Skeletal muscle satellite cell (primary cell): Measurements from ENCODE around the gene SORCS2.
"Not testable (repeated sequence)": the region's sequence is repeated elsewhere in the genome, so short reads cannot be mapped to it uniquely, and the experiment has no call there.

ENCODE experiments used
- H3K27me3 ChIP-seq: 2 replicates; pipeline ENCODE4 v1.7.0; 2013; ENCODE audit warnings: low read length; ENCODE audit not compliant: control insufficient read depth, insufficient read depth
- H3K36me3 ChIP-seq: 2 replicates; pipeline ENCODE4 v1.7.0; 2013; ENCODE audit warnings: mild to moderate bottlenecking, control low read depth, low read length; ENCODE audit not compliant: insufficient read depth
- H3K4me1 ChIP-seq: 2 replicates; pipeline ENCODE4 v1.7.0; 2013; ENCODE audit warnings: low read length; ENCODE audit not compliant: control insufficient read depth, insufficient read depth
- H3K4me2 ChIP-seq: 2 replicates; pipeline ENCODE4 v1.7.0; 2013; ENCODE audit warnings: mild to moderate bottlenecking, low read length
- H3K4me3 ChIP-seq: 2 replicates; pipeline ENCODE4 v1.7.0; 2013; ENCODE audit warnings: low read length
- H3K9ac ChIP-seq: 2 replicates; pipeline ENCODE4 v1.7.0; 2013; ENCODE audit warnings: mild to moderate bottlenecking, low read depth, low read length, moderate library complexity
- H3K9me3 ChIP-seq: replicated peaks from 2 replicates; pipeline ENCODE4 v1.7.0; 2013; ENCODE audit warnings: mild to moderate bottlenecking, control low read depth, low read length

SORCS2 gene

DNA sequence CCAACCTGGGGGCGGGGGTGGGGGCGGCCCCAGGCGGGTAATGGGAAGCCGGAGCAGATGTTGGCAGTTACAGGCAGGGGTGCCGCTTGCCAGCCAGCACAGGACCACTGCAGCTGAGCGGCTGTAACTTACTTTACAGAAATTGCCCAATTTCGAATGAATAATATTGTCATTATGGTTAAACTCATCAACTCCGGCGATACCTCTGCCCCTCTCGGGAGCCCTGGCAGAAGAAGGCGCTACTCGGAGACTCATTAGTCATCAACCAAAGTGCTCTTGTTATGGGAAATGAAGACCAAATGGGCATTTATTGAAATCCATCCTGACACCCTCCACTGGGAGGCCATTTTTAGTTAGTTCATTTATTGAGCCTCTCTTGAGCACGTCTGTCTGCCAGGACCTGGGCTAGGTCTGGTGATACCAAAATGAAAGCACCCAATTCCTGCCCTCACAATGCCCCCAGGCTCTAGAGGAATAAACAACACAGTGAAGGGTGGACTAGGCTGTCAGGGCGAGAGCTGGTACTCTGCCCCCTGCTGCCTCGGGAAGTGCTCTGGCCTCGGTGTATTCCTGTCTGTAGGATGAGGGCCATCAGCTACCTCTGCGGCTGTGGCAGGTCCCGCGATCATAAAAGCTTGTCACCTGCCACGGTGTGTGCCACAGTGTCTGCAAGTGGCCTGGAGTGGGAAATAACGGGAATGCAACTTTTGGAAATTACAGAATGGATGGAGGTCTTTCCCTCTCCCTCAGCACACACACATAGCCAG is 401.5 kb downstream of the SORCS2 start:
- no peak overlapping the region for H3K9ac ChIP-seq
- H3K4me2 ChIP-seq, result no peak overlapping the region
- H3K4me3 ChIP-seq, result no peak overlapping the region
- no peaks in the 10 kb centered on the region for H3K36me3 ChIP-seq
- H3K9me3 ChIP-seq, result no peaks in the 10 kb centered on the region
- no peaks in the 10 kb centered on the region for H3K4me1 ChIP-seq
- H3K27me3 ChIP-seq, result peaks cover 14% of the 10 kb centered on the region

DNA sequence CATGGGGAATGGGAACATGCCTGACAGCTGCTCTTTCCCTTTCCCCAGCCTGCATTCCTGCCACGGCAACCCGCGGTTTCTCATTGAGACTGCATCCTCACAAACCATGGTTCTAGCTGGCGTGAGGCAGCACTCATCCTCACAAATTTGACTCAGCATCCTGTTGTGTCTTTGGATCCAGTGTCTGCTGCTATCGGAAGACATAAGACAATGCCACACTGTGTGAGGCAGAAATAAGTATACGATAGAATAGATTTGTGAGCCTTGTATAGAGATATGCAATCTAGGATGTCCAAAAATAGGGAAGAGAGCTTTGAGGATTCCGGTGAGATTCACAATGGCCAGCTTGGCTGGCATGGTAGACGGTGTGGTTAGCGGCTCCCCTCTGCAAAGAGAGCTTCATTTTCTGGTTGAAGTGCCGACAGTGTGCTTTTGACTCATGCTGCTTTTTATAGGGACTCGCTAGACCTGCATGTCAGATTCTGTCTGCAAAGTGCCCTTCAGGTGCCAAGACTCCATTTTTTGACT is 403.7 kb downstream of the SORCS2 start:
- Histone ChIP-seq H3K4me2 (no peak overlapping the region), H3K9me3 (no peaks in the 10 kb centered on the region), H3K9ac (no peak overlapping the region), H3K4me3 (no peak overlapping the region), H3K4me1 (no peaks in the 10 kb centered on the region), H3K36me3 (no peaks in the 10 kb centered on the region), H3K27me3 (peaks cover 11% of the 10 kb centered on the region)

GRCh38 chr4:7596918-7597606 is 404.7 kb downstream of the SORCS2 start:
- Histone ChIP-seq H3K4me1 (no peaks in the 10 kb centered on the region), H3K9me3 (no peaks in the 10 kb centered on the region), H3K4me3 (no peak overlapping the region), H3K9ac (no peak overlapping the region), H3K27me3 (peaks cover 7% of the 10 kb centered on the region), H3K36me3 (no peaks in the 10 kb centered on the region), H3K4me2 (no peak overlapping the region)

DNA sequence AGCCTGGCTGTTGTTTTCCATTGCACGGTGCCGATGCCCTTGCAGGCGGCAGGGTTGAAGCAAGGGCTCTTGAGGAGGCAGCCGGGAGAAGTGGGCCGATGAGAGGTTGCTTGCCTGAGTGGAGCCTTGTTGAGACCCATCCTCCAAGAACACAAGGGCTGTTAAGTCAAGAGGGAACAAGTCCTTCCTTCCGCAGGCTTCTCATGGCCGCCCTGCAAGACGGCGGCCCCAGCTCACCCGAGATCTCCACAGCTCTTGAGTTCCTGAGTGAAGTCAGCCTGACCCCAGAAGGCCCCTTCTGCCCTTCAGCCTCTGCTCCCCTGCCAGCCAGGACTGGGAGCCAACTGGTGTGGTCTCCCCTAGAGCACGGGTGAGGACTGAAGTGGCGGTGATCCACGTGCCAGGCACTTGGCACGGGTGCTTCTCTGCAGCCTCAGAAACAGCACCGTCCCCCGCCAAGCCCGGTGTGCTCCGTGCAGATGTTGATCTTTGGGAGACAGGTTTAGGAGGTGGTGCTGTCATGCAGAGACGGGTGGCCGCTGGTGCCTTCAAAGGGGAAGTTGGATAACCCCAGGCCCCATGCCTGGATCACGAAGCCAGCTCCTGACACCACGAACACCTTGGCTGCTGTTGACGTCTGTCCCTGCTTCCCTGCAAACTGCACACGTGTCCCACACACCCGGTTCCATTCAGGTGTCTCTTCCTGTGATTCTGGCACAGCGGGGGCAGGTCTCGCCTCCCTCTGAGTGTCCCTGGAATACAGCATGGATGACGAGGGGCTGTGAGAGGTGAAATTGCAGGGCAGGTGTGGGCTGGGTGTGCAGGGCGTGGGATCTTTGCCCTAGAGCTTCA is 406.8 kb downstream of the SORCS2 start:
- H3K27me3 ChIP-seq, result peaks cover 7% of the 10 kb centered on the region

GRCh38 chr4:7600247-7600646 is 407.9 kb downstream of the SORCS2 start:
- Histone ChIP-seq H3K4me3 (no peak overlapping the region), H3K4me2 (no peak overlapping the region), H3K4me1 (no peaks in the 10 kb centered on the region), H3K27me3 (peaks cover 7% of the 10 kb centered on the region), H3K36me3 (no peaks in the 10 kb centered on the region), H3K9ac (no peak overlapping the region), H3K9me3 (no peaks in the 10 kb centered on the region)

More for the DNA sequence above, 406.8 kb downstream of the SORCS2 start:
- H3K9ac ChIP-seq, result no peak overlapping the region
- H3K4me2 ChIP-seq, result no peak overlapping the region
- H3K4me3 ChIP-seq, result no peak overlapping the region
- H3K36me3 ChIP-seq, result no peaks in the 10 kb centered on the region
- H3K4me1 ChIP-seq, result no peaks in the 10 kb centered on the region
- H3K9me3 ChIP-seq, result no peaks in the 10 kb centered on the region

DNA sequence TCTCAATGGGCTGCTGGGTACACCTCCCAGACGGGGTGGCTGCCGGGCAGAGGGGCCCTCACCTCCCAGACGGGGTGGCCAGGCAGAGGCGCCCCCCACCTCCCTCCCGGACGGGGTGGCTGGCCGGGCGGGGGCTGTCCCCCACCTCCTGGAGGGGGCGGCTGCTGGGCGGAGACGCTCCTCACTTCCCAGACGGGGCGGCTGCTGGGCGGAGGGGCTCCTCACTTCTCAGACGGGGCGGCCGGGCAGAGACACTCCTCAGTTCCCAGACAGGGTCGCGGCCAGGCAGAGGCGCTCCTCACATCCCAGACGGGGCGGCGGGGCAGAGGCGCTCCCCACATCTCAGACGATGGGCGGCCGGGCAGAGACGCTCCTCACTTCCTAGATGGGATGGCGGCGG is 409.8 kb downstream of the SORCS2 start:
- not testable (repeated sequence) for H3K4me3 ChIP-seq, H3K9ac ChIP-seq, H3K4me2 ChIP-seq, H3K4me1 ChIP-seq, H3K9me3 ChIP-seq, H3K27me3 ChIP-seq, H3K36me3 ChIP-seq

GRCh38 chr4:7607156-7607910 is 415.0 kb downstream of the SORCS2 start:
- no peaks in the 10 kb centered on the region for H3K4me1 ChIP-seq
- no peak overlapping the region for H3K4me2 ChIP-seq
- no peak overlapping the region for H3K4me3 ChIP-seq
- H3K27me3 ChIP-seq, result peaks cover 23% of the 10 kb centered on the region
- no peak overlapping the region for H3K9ac ChIP-seq
- H3K36me3 ChIP-seq, result no peaks in the 10 kb centered on the region
- H3K9me3 ChIP-seq, result no peaks in the 10 kb centered on the region

GRCh38 chr4:7608046-7608445 is 415.7 kb downstream of the SORCS2 start:
- no peak overlapping the region for H3K4me3 ChIP-seq
- no peaks in the 10 kb centered on the region for H3K36me3 ChIP-seq
- H3K9me3 ChIP-seq, result no peaks in the 10 kb centered on the region
- H3K4me2 ChIP-seq, result no peak overlapping the region
- no peaks in the 10 kb centered on the region for H3K4me1 ChIP-seq
- peaks cover 23% of the 10 kb centered on the region for H3K27me3 ChIP-seq
- H3K9ac ChIP-seq, result no peak overlapping the region

DNA sequence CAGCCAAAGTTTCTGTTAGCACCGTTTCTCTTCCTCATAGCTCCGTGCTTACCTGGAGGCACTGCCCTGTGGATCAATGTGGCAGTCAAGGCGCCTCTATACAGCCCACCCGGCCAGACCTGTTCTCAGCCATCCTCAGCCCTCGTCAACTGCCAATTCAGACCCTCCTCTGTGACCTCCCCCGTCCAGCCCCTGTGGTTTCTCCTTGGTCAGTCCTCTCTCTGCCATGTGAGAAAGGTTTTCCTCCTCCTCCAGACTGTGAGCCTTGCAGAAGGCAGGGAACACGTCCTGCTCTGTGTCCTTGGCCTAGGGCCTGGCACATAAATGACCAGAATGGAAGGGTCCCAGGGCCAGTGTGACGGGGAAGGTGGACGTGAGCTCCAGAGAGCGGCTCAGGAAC is 417.0 kb downstream of the SORCS2 start:
- H3K4me3 ChIP-seq, result no peak overlapping the region
- no peaks in the 10 kb centered on the region for H3K4me1 ChIP-seq
- no peaks in the 10 kb centered on the region for H3K36me3 ChIP-seq
- peaks cover 23% of the 10 kb centered on the region for H3K27me3 ChIP-seq
- H3K9me3 ChIP-seq, result no peaks in the 10 kb centered on the region
- no peak overlapping the region for H3K9ac ChIP-seq
- no peak overlapping the region for H3K4me2 ChIP-seq

GRCh38 chr4:7610022-7610670 is 417.8 kb downstream of the SORCS2 start:
- Histone ChIP-seq H3K4me1 (no peaks in the 10 kb centered on the region), H3K4me2 (no peak overlapping the region), H3K36me3 (no peaks in the 10 kb centered on the region), H3K9ac (no peak overlapping the region), H3K4me3 (no peak overlapping the region), H3K9me3 (no peaks in the 10 kb centered on the region), H3K27me3 (peaks cover 23% of the 10 kb centered on the region)
